Measurements from ENCODE around the gene MOB1A. TPM values are rescaled to one million over a fixed set of nuclear protein-coding genes. Genes with fewer than 3 reads are reported as not detected.
A peak's percentile ranks its signal among the peaks of the same experiment; 100 is the strongest.

MOB1A gene
- total RNA-seq, 1 donor from 2014 or later, result 60.5 TPM

GRCh38 chr2:74174909-74175308 lies 3.8 kb downstream of the MOB1A start:
- H3K36me3 Mint-ChIP-seq (ENCODE audit: unreplicated experiment), result peaks cover 17% of the 10 kb centered on the region
- H3K27ac Mint-ChIP-seq (ENCODE audit: unreplicated experiment), result no peak overlapping the region
- peaks cover 7% of the 10 kb centered on the region for H3K4me1 Mint-ChIP-seq (ENCODE audit: low read depth, unreplicated experiment)
- no peaks in the 10 kb centered on the region for H3K9me3 Mint-ChIP-seq (ENCODE audit: unreplicated experiment)
- TF ChIP-seq CTCF (IDR thresholded peaks at IDR 0.05; ENCODE audit: partially characterized antibody, unreplicated experiment), result no peak
- H3K27me3 Mint-ChIP-seq (ENCODE audit: unreplicated experiment), result peaks cover 4% of the 10 kb centered on the region
- DNase-seq, result no peak
- H3K4me3 Mint-ChIP-seq (ENCODE audit: unreplicated experiment), result no peak overlapping the region

DNA sequence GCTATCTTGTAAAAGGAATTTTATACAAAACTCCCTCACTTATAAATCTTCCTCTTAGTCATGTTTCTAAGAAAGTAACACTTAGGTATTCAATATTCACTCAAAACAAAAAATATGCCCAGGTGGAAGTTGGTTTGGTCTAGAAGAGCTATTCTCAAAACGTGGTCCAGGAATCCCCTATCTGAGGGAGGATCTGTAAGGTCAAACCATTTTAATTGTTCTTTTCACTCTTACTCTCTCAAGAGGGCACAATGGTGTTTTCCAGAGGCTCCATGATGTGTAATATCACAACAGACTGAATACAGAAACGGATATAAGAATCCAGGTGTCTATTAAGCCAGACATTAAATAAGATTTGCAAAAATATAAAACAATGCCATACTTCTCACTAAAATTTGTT lies 9.9 kb downstream of the MOB1A start:
- no peaks in the 10 kb centered on the region for H3K4me1 Mint-ChIP-seq (ENCODE audit: low read depth, unreplicated experiment)
- no peak for TF ChIP-seq CTCF (IDR thresholded peaks at IDR 0.05; ENCODE audit: partially characterized antibody, unreplicated experiment)
- H3K27ac Mint-ChIP-seq (ENCODE audit: unreplicated experiment), result no peak overlapping the region
- no peaks in the 10 kb centered on the region for H3K27me3 Mint-ChIP-seq (ENCODE audit: unreplicated experiment)
- H3K4me3 Mint-ChIP-seq (ENCODE audit: unreplicated experiment), result no peak overlapping the region
- no peaks in the 10 kb centered on the region for H3K36me3 Mint-ChIP-seq (ENCODE audit: unreplicated experiment)
- peaks cover 2% of the 10 kb centered on the region for H3K9me3 Mint-ChIP-seq (ENCODE audit: unreplicated experiment)
- DNase-seq, result no peak

DNA sequence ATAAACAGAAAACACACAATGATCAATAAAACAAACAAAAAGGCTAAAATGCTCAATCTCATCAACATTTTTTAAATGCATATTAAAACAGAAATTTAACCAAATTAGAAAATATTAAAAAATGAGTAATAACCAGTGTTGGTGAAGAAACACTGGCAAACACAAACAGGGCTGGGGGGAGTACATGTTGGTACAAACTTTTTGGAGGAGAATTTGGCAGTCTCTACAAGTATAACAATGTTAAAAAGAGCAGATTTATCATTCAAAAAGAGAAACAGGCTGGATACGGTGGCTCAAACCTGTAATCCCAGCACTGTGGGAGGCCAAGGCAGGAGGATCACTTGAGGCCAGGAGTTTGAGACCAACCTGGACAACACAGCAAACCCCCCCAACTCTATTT lies 13.9 kb downstream of the MOB1A start:
- H3K9me3 Mint-ChIP-seq (ENCODE audit: unreplicated experiment), result peaks cover 2% of the 10 kb centered on the region
- DNase-seq, result no peak
- peaks cover 1% of the 10 kb centered on the region for H3K27me3 Mint-ChIP-seq (ENCODE audit: unreplicated experiment)
- H3K27ac Mint-ChIP-seq (ENCODE audit: unreplicated experiment), result no peak overlapping the region
- no peak for TF ChIP-seq CTCF (IDR thresholded peaks at IDR 0.05; ENCODE audit: partially characterized antibody, unreplicated experiment)
- no peaks in the 10 kb centered on the region for H3K4me1 Mint-ChIP-seq (ENCODE audit: low read depth, unreplicated experiment)
- H3K4me3 Mint-ChIP-seq (ENCODE audit: unreplicated experiment), result no peak overlapping the region
- H3K36me3 Mint-ChIP-seq (ENCODE audit: unreplicated experiment), result no peaks in the 10 kb centered on the region

DNA sequence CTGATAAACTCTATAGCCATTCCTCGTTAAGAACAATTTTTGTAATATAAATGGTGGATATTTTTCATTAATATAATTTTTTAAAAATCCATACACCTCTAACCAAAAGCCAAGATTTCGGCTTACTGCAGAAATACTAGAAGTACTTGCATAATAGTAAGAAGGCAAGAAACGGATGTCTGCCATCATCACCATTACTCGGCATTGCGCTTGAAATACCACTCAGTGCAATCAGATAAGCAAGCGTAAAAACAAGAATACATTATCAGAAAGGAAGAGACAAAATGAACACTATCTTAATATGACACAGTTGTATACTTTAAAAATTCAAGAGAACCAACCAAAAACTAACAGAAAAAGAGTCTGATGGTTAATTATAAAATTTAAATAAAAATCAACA lies 15.7 kb downstream of the MOB1A start:
- no peak for TF ChIP-seq CTCF (IDR thresholded peaks at IDR 0.05; ENCODE audit: partially characterized antibody, unreplicated experiment)
- no peak overlapping the region for H3K27ac Mint-ChIP-seq (ENCODE audit: unreplicated experiment)
- peaks cover 1% of the 10 kb centered on the region for H3K27me3 Mint-ChIP-seq (ENCODE audit: unreplicated experiment)
- H3K9me3 Mint-ChIP-seq (ENCODE audit: unreplicated experiment), result peaks cover 2% of the 10 kb centered on the region
- H3K4me1 Mint-ChIP-seq (ENCODE audit: low read depth, unreplicated experiment), result no peaks in the 10 kb centered on the region
- no peaks in the 10 kb centered on the region for H3K36me3 Mint-ChIP-seq (ENCODE audit: unreplicated experiment)
- H3K4me3 Mint-ChIP-seq (ENCODE audit: unreplicated experiment), result no peak overlapping the region
- no peak for DNase-seq

GRCh38 chr2:74155830-74156229 lies 22.8 kb downstream of the MOB1A start:
- no peak for TF ChIP-seq CTCF (IDR thresholded peaks at IDR 0.05; ENCODE audit: partially characterized antibody, unreplicated experiment)
- Mint-ChIP-seq H3K4me1 (ENCODE audit: low read depth, unreplicated experiment) (no peaks in the 10 kb centered on the region), H3K9me3 (ENCODE audit: unreplicated experiment) (peaks cover 3% of the 10 kb centered on the region), H3K36me3 (ENCODE audit: unreplicated experiment) (no peaks in the 10 kb centered on the region), H3K27me3 (ENCODE audit: unreplicated experiment) (no peaks in the 10 kb centered on the region), H3K4me3 (ENCODE audit: unreplicated experiment) (no peak overlapping the region), H3K27ac (ENCODE audit: unreplicated experiment) (peak overlapping the region; percentile 18)
- DNase-seq, result no peak
